Natural killer cell treated with Interleukin-12 subunit alpha and Interleukin-12 subunit beta and Interleukin-15 and Interleukin-18, amount 100 ng/mL, for 72 hours (primary cell): ENCODE measurements around the gene CTDSPL. TPM values are rescaled to one million over a fixed set of nuclear protein-coding genes. Genes with fewer than 3 reads are reported as not detected.

Experiments used
- ATAC-seq, 2 donors: fragments of 150-1000 bp; cut with Tn5 transposase in 1 of 2; sonication (Bioruptor Pico), chemical (Tn5 transposase) in 1 of 2; 2 replicates each; pipeline ENCODE4 v1.10.0; 2021
- DNase-seq: peaks from one replicate; pipeline ENCODE4 v3.0.0; 2022; ENCODE audit warnings: low spot score
- H3K27ac Mint-ChIP-seq, 2 donors: 1 replicate in 1 of 2; 2 replicates in 1 of 2; pipeline ENCODE4 v1.8.0; 2022; ENCODE audit warnings: mixed read lengths in 2 of 2, mild to moderate bottlenecking in 1 of 2, moderate library complexity in 1 of 2
- H3K27me3 Mint-ChIP-seq, 2 donors: 1 replicate in 1 of 2; 2 replicates in 1 of 2; pipeline ENCODE4 v1.8.0; 2022; ENCODE audit warnings: mixed read lengths in 2 of 2
- H3K36me3 Mint-ChIP-seq: one replicate; pipeline ENCODE4 v1.8.0; 2022; ENCODE audit warnings: mixed read lengths
- H3K4me1 Mint-ChIP-seq, 2 donors: 1 replicate in 1 of 2; 2 replicates in 1 of 2; pipeline ENCODE4 v1.8.0; 2022; ENCODE audit warnings: low read depth in 2 of 2, mixed read lengths in 2 of 2, mild to moderate bottlenecking in 1 of 2
- H3K4me3 Mint-ChIP-seq: one replicate; pipeline ENCODE4 v1.8.0; 2022; ENCODE audit warnings: mixed read lengths
- H3K9me3 Mint-ChIP-seq: 2 replicates; pipeline ENCODE4 v1.8.0; 2022; ENCODE audit warnings: mixed read lengths
- total RNA-seq, 2 donors: library from RNA; stranded (reverse); gene quantifications; one replicate each; pipeline ENCODE4 v1.2.3, GENCODE V29; 2022

Gene CTDSPL
- total RNA-seq, 2 donors from 2014 or later: 0.69 to 1.3 TPM

DNA sequence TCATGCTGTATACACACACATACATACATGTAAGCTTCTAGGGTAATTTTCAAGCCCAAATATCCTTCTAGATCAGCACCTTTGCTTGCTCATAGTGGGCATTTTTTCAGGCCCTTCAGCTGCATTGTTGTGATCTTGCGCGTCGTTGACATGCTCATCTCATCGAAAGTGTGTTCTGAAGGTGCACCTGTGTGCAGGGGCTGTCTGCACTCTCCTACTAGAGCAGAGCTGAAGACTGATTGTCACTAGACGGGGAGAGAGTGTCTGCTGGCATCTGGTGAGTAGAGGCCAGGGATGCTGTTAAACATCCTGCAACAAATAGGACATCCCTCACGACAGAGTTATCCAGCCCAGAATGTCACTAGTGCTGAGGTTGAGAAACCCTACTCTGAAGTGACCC lies 93.2 kb downstream of the CTDSPL start:
- Mint-ChIP-seq H3K36me3 (no peaks in the 10 kb centered on the region), H3K27me3 (no peaks in the 10 kb centered on the region), H3K27ac (no peak overlapping the region), H3K4me3 (no peak overlapping the region), H3K9me3 (no peaks in the 10 kb centered on the region), H3K4me1 (peaks cover 3 to 7% of the 10 kb centered on the region in 2 donors)
- DNase-seq (no peak), ATAC-seq (peak in 1 of 2 donors; percentile 6)

DNA sequence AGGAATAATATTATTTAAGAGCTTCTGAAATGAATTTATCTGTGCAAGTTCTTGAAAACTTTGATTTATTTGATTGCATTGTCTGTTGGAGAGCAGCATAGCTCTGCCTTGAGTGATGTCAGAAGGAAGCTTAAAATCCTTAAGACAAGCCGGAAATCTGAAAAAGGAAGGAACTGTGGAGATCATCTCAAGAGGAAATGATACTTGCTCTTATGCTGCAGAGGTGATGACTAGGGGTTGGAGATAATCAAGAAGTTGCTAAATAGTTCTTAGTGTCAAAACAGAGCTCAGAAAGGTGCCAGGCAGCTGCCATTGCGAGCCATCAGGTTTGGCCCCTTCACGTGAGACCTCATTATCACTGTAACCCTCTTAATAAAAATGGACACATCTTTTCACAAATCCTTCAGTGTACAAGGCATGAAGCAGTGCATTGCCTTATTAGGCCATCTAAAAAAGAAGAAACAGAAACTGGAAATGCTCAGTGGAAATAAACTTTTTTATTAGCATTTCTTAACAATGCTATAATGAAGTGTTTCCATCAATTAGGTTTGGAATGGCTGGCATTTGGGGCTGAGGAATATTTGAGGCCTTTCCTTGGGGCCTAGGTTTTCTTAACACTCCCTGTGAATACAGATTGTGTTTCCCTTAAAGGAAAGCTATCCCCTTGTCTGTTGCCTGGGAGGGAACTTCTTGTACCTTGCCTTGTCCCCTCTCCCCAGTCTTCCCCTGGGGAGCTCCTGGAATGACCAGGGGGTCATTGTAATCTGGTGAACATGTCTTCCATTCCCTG lies 94.4 kb downstream of the CTDSPL start:
- DNase-seq (no peak), ATAC-seq (no peak)
- Mint-ChIP-seq H3K9me3 (no peaks in the 10 kb centered on the region), H3K36me3 (no peaks in the 10 kb centered on the region), H3K4me3 (no peak overlapping the region), H3K27me3 (no peaks in the 10 kb centered on the region), H3K27ac (peak overlapping the region; percentile 49 to 62), H3K4me1 (peaks cover 3 to 7% of the 10 kb centered on the region in 2 donors)

DNA sequence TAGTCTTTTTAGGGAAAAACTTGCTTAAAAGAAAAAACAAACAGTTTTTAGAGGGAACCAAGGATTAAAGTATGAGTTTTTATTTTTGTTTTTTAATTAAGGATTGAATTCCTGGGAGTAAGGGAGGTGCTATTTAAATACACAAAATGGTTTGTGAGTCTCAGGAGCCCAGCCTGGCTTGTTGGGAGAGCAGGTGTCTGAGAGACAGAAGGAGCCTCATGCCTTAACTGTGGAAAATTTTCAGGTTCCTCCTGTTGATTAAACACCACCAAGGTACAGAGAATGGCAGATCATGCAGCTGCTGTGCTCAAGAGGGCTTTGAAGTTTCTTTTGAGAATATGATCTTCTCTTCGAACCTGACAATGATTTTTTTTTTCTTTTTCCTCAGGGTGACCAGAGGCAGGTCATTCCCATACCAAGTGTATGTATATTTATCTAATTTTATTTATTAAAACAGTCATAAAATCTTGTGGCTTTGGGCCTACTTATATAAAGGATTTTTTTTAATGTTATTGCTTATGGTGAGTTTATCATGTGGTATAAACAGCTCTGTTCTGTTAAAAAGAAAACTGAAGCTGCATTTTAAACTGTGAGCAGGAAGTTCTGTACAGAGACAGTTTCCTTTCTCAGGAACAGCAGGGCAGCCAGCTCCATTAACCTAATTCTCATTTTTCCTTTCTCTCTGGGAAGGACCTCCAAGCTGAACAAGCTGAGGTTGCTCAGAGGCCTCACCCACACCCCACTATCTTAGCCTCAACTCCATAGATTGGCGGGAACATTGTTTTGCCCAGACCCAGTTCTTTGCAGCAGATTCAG lies 95.3 kb downstream of the CTDSPL start:
- ATAC-seq: peak in 1 of 2 donors; percentile 32
- Mint-ChIP-seq H3K9me3 (no peaks in the 10 kb centered on the region), H3K27me3 (no peaks in the 10 kb centered on the region), H3K27ac (peak overlapping the region; percentile 49 to 62), H3K36me3 (no peaks in the 10 kb centered on the region), H3K4me3 (no peak overlapping the region), H3K4me1 (peaks cover 3 to 7% of the 10 kb centered on the region in 2 donors)
- no peak for DNase-seq

DNA sequence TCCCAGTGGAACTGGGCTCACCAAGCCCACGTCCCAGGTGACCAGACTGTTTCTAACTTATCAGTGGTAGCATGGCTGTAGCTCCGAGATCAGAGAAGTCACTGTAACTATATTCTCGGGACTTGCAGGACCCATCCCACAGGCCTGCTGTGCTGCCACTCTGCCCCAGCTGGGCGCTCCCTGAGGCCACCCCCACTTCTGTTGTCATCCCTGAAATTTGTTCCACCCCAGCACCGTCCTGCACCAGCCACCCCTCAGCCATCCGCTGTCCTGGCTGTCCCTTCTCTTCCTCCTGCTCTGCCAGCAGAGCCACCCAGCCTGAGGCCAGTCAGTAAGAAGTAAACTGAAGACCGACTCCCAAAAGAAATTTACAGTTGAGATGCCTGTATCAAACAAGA lies 95.9 kb downstream of the CTDSPL start:
- Mint-ChIP-seq H3K36me3 (no peaks in the 10 kb centered on the region), H3K27me3 (no peaks in the 10 kb centered on the region), H3K9me3 (no peaks in the 10 kb centered on the region), H3K27ac (peak overlapping the region; percentile 41 to 44), H3K4me1 (peaks cover 3 to 7% of the 10 kb centered on the region in 2 donors), H3K4me3 (no peak overlapping the region)
- ATAC-seq: peak in 1 of 2 donors; percentile 40
- DNase-seq: no peak

DNA sequence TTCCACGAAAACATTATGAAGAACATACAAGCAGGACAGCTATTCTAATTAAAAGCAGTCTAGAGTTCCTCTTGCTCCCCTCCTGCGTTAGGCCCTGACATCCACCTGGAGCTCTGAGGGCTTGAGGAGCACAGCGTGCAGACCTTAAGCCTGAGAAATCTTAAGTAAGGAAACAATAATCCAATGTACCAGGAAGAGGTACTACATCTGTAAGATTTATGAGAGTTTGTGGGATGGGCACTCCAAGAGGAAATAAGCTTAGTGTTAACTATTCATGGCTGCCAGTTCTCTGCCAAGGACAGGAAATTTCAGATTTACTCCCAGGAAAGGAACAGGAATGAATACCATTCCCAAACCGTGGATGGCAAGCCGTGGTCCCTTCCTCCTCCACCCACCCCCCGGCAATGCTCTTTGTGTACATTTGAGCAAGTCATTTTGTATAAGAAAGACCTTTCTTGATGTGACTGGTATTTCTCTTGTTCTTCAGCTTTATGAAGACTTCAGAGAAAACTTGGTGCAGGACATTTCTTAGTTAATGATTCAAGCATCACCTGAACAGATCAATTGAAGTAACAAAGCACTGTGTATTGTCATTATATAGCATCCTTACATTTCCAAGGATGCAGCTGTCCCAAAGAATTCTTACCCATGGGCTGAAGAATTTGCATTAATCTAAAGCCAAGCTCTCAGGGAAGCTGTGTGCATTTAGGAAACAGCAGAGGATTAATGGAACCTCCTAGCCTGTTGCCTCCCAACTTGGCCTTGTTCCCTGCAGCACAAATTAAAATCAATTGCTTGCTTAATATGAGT lies 100.1 kb downstream of the CTDSPL start:
- ATAC-seq: no peak
- H3K36me3 Mint-ChIP-seq: no peaks in the 10 kb centered on the region
- H3K27me3 Mint-ChIP-seq: peaks cover 8 to 9% of the 10 kb centered on the region in 2 donors
- DNase-seq: no peak
- no peak overlapping the region for H3K27ac Mint-ChIP-seq
- peaks cover 0 to 7% of the 10 kb centered on the region in 2 donors for H3K4me1 Mint-ChIP-seq
- no peaks in the 10 kb centered on the region for H3K9me3 Mint-ChIP-seq
- H3K4me3 Mint-ChIP-seq: no peak overlapping the region

DNA sequence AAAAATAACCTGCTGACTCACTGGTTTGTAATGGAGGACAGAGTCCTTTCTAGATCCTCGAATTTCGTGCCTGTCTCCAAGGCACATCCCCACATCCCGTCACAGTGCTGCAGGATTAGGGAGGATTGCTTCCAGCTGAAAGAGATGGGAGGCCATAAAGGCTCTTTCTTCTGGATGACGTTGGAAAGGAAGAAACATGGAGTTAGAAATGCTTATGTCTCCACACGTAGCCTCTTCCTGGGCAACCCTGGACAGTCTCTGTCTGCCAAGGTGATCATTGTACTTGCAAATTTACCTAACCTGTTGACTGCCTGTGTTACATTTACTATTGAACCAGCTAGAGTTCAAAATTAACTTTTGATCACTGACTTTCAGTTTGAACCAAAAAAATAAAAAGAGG lies 101.3 kb downstream of the CTDSPL start:
- H3K27ac Mint-ChIP-seq: no peak overlapping the region
- no peaks in the 10 kb centered on the region for H3K36me3 Mint-ChIP-seq
- H3K9me3 Mint-ChIP-seq: no peaks in the 10 kb centered on the region
- DNase-seq (no peak), ATAC-seq (no peak)
- no peak overlapping the region for H3K4me3 Mint-ChIP-seq
- H3K4me1 Mint-ChIP-seq: no peaks in the 10 kb centered on the region
- H3K27me3 Mint-ChIP-seq: peaks cover 9 to 11% of the 10 kb centered on the region in 2 donors

DNA sequence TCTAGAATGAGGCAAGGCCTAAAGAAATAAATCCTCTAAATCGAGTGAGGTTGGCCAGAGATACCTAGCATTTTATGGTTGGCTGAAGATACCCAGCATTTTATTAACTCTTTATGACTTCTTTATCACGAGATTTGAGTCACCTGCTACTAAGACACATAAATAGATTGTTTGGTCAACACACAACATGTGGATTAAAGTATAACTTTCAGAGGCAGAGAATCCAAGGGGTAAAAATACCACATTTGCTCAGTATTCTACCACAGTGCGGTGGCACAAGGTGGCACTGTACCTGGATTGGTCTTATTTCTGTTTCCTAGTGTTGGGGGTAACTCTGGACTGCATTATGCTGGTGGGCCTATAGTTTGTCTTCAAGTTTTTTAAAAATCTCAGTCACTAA lies 102.0 kb downstream of the CTDSPL start:
- peaks cover 9 to 11% of the 10 kb centered on the region in 2 donors for H3K27me3 Mint-ChIP-seq
- no peak overlapping the region for H3K27ac Mint-ChIP-seq
- no peaks in the 10 kb centered on the region for H3K36me3 Mint-ChIP-seq
- no peak for DNase-seq
- H3K4me3 Mint-ChIP-seq: no peak overlapping the region
- no peak for ATAC-seq
- H3K9me3 Mint-ChIP-seq: no peaks in the 10 kb centered on the region
- no peaks in the 10 kb centered on the region for H3K4me1 Mint-ChIP-seq

DNA sequence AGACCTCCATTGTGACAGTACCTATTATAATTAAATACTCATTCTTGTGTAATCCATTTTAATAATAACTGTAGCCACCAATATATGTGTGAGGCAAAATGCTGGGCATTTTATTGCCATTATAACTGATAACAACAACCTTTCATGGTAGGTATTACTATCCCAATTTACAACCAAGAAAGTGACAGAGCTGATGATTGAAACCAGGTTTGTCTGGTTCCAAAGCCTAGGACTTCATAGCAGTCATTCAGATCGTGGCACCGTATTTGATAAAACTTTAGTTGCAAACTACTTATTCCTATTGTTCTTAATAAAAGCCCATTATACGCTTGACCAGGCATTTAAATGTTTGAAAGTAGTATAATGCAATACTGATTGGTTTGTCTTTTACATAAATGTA lies 102.5 kb downstream of the CTDSPL start:
- no peaks in the 10 kb centered on the region for H3K9me3 Mint-ChIP-seq
- ATAC-seq (no peak), DNase-seq (no peak)
- H3K4me3 Mint-ChIP-seq: no peak overlapping the region
- no peak overlapping the region for H3K27ac Mint-ChIP-seq
- no peaks in the 10 kb centered on the region for H3K4me1 Mint-ChIP-seq
- peaks cover 9 to 11% of the 10 kb centered on the region in 2 donors for H3K27me3 Mint-ChIP-seq
- H3K36me3 Mint-ChIP-seq: no peaks in the 10 kb centered on the region

DNA sequence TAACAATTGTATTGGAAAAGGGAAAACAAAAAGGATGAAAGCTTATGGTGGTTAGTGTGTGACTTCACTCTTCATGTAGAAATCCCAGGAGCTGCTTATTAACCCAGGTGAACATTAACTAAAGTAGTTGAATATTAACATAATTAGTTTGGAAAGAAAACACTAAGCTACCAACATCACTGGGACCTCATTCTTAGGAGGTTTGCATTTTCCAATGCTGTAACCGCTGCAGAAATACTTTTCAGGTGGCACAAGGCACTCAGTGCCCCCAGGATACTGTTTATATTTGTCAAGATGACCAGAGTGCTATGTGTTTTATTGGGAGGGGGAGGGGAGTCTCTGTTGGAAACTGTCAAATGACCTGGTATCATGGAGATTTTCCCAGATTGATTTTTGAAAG lies 103.0 kb downstream of the CTDSPL start:
- no peak overlapping the region for H3K4me3 Mint-ChIP-seq
- DNase-seq (no peak), ATAC-seq (no peak)
- H3K27me3 Mint-ChIP-seq: peaks cover 9 to 11% of the 10 kb centered on the region in 2 donors
- H3K4me1 Mint-ChIP-seq: no peaks in the 10 kb centered on the region
- no peaks in the 10 kb centered on the region for H3K9me3 Mint-ChIP-seq
- no peak overlapping the region for H3K27ac Mint-ChIP-seq
- H3K36me3 Mint-ChIP-seq: no peaks in the 10 kb centered on the region

DNA sequence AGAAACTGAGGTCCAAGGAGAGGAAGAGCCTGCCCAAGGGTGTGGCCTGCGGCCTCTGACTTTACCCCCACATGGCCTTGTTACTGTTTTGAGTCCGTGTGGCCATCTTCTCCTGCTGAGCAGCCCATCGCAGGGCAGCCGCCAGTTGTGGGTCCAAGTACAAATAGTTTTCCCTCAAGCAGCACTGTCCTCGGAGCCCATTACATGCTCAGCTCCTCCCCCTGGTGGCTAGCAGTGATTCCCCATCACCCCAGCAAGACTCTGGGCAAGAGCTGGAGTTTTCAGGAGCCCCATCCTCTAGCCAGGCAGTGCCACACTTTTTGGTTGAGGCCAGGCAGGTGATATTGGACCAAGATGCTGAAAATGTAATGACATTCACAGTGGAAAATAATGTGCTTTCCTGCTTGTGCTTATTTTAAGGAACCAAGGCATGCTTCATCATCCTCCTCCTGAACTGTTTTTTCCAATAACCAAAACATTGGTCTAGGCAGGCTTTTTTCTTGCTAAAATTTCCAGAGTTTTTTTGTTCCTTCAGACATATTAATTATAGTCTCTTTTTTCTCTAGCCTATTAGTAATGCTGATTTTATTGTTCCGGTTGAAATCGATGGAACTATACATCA lies 105.7 kb downstream of the CTDSPL start:
- Mint-ChIP-seq H3K27ac (no peak overlapping the region), H3K9me3 (no peaks in the 10 kb centered on the region), H3K4me1 (no peaks in the 10 kb centered on the region), H3K27me3 (peaks cover 9 to 11% of the 10 kb centered on the region in 2 donors), H3K4me3 (no peak overlapping the region), H3K36me3 (no peaks in the 10 kb centered on the region)
- no peak for DNase-seq
- peak; percentile 66 to 73 for ATAC-seq

DNA sequence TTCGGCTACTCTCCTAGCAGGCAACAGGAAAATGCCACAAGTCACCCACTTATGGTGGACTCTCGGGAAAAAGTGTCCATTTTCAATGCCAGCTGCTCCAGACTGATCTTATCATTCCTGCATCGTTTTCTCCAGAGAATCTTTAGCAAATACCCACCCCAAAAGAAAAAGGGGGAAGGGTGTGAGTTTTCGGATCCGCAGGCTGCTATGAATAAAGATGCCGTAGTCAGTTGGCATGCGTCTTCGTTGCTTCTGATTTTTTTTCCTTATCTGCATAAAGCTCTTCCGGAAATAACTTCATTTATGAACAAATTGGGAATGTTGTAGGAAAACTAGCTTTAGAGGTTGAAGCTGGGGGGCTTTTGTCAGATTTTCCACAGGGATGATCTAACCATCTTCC lies 106.5 kb downstream of the CTDSPL start:
- no peak for ATAC-seq
- H3K4me1 Mint-ChIP-seq: no peaks in the 10 kb centered on the region
- no peak overlapping the region for H3K27ac Mint-ChIP-seq
- no peak overlapping the region for H3K4me3 Mint-ChIP-seq
- H3K36me3 Mint-ChIP-seq: no peaks in the 10 kb centered on the region
- H3K27me3 Mint-ChIP-seq: peaks cover 9 to 11% of the 10 kb centered on the region in 2 donors
- no peak for DNase-seq
- H3K9me3 Mint-ChIP-seq: no peaks in the 10 kb centered on the region

DNA sequence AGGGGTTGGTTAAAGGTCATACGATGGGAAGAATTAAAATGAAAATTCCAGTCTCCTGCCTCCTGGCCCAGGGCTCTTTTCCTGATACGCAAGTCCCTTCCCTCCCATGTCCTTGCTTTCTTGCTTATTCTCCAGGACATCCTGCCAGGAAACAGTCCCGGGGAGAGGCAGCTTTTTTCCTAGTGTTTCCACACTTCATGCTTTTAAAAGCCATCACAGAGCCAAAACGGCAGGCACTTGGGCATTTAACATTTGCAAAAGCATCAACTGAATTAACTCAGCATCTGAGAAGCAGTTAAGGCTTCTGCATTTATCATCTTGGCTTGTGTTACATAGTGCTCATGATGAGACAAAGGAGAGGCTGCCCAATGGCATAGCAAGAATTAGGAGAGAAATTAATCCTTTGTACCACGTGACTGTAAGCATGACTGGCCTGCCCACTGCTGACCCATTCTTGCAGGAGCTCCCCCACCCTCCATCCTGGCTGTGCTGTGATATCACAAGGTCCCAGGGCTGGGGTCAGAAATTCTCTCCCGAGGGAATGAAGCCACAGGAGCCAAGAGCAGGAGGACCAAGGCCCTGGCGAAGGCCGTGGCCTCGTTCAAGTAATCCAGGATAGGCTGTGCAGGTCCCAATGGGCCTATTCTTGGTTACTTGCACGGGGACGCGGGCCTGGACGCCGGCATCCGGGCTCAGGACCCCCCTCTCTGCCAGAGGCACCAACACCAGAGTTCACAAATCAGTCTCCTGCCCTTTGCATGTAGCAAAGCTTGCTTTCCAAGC lies 107.3 kb downstream of the CTDSPL start:
- Mint-ChIP-seq H3K27ac (no peak overlapping the region), H3K27me3 (peaks cover 9 to 11% of the 10 kb centered on the region in 2 donors), H3K9me3 (no peaks in the 10 kb centered on the region), H3K4me1 (no peaks in the 10 kb centered on the region), H3K36me3 (no peaks in the 10 kb centered on the region), H3K4me3 (no peak overlapping the region)
- no peak for ATAC-seq
- no peak for DNase-seq
